OCI-LY7 (cell line): Measurements from ENCODE around the gene PPP3CA. TPM values are rescaled to one million over a fixed set of nuclear protein-coding genes. Genes with fewer than 3 reads are reported as not detected.

ENCODE experiments used
- BruUV-seq: library from RNA; stranded (reverse); fragments of 400-500 nt; replicated peaks from 2 replicates; lab custom pipeline; 2021; lab: Mats Ljungman, UMichigan
- CTCF ChIA-PET: fragments of 300-600 bp; sonication (Branson Sonifier 250); formaldehyde crosslinking; loops from one replicate; lab custom pipeline; 2022; ENCODE audit warnings: antibody characterized with exemption; ENCODE audit not compliant: unreplicated experiment; lab: Charles Lee
- POLR2A ChIA-PET: fragments of 300-600 bp; sonication (Branson Sonifier 250); formaldehyde crosslinking; loops from one replicate; lab custom pipeline; 2022; ENCODE audit warnings: antibody characterized with exemption; lab: Charles Lee
- DNase-seq: peaks from one replicate; pipeline ENCODE4 v3.0.0-alpha.2; 2015; ENCODE audit warnings: low spot score
- H2AFZ ChIP-seq: fragments of 200-600 bp; sonication (generic), shearing (Covaris generic); 2 replicates; pipeline ENCODE4 v1.6.1; 2014; ENCODE audit warnings: mild to moderate bottlenecking, antibody characterized with exemption, low read length, moderate library complexity
- H3K27ac ChIP-seq: fragments of 200-600 bp; sonication (generic); 2 replicates; pipeline ENCODE4 v1.5.1; 2014; ENCODE audit warnings: mixed run types, low read depth, mild to moderate bottlenecking, moderate library complexity, low read length, inconsistent platforms; ENCODE audit not compliant: poor library complexity, severe bottlenecking
- H3K36me3 ChIP-seq: fragments of 200-600 bp; sonication (generic); 2 replicates; pipeline ENCODE4 v1.6.1; 2014; ENCODE audit warnings: mild to moderate bottlenecking, antibody characterized with exemption, low read length, moderate library complexity, mixed read lengths; ENCODE audit not compliant: insufficient read depth
- H3K4me1 ChIP-seq: fragments of 200-600 bp; sonication (generic); 2 replicates; pipeline ENCODE4 v1.5.1; 2014; ENCODE audit warnings: mild to moderate bottlenecking, low read length; ENCODE audit not compliant: insufficient read depth, poor library complexity, severe bottlenecking
- H3K4me2 ChIP-seq: fragments of 200-600 bp; sonication (generic); 2 replicates; pipeline ENCODE4 v1.6.1; 2014; ENCODE audit warnings: mild to moderate bottlenecking, low read length
- H3K4me3 ChIP-seq: fragments of 200-600 bp; sonication (generic); 2 replicates; pipeline ENCODE4 v1.5.1; 2014; ENCODE audit warnings: mild to moderate bottlenecking, low read depth, low read length; ENCODE audit not compliant: poor library complexity, severe bottlenecking
- H3K79me2 ChIP-seq: fragments of 200-600 bp; sonication (generic); 2 replicates; pipeline ENCODE4 v1.6.1; 2016; ENCODE audit warnings: low read depth, mild to moderate bottlenecking, low read length, moderate library complexity, mixed read lengths; ENCODE audit not compliant: insufficient read depth
- H3K9me2 ChIP-seq: fragments of 200-600 bp; sonication (generic); 2 replicates; pipeline ENCODE4 v1.6.1; 2016; ENCODE audit warnings: mild to moderate bottlenecking, low read length, mixed read lengths; ENCODE audit not compliant: insufficient read depth
- H3K9me3 ChIP-seq: fragments of 200-600 bp; sonication (generic); 2 replicates; pipeline ENCODE4 v1.6.1; 2014; ENCODE audit warnings: mild to moderate bottlenecking, mixed run types, low read length, mixed read lengths
- H4K20me1 ChIP-seq: fragments of 200-600 bp; sonication (generic); 2 replicates; pipeline ENCODE4 v1.6.1; 2014; ENCODE audit warnings: mild to moderate bottlenecking, antibody characterized with exemption, low read length, moderate library complexity, mixed read lengths; ENCODE audit not compliant: insufficient read depth
- CTCF ChIP-seq: fragments of 200-600 bp; sonication (generic); conservative IDR thresholded peaks from 2 replicates; pipeline ENCODE4 v1.5.1; 2014; ENCODE audit warnings: mild to moderate bottlenecking, antibody characterized with exemption, low read length, moderate library complexity, mixed read lengths
- EZH2phosphoT487 ChIP-seq: fragments of 200-600 bp; sonication (generic); IDR thresholded peaks from 2 replicates; pipeline ENCODE4 v1.6.1; 2018; ENCODE audit warnings: low read depth, borderline replicate concordance, mild to moderate bottlenecking, mixed run types, antibody characterized with exemption, low read length, moderate library complexity, mixed read lengths
- intact Hi-C: fragments of 100-400 bp; cut with micrococcal nuclease; formaldehyde crosslinking; loops from one replicate; pipeline ENCODE4 v1.10.0; 2022; ENCODE audit not compliant: unreplicated experiment
- total RNA-seq, 2 experiments: library from RNA; depleted of rRNA in 1 of 2; stranded (reverse); fragments of >200 nt in 1 of 2; shearing (Covaris generic) in 1 of 2; gene quantifications; 2 replicates each; pipeline ENCODE4 v1.2.3, GENCODE V29; 2014 to 2022

Gene PPP3CA
- total RNA-seq, 2 experiments from 2014 or later = 9.2 to 13.6 TPM

GRCh38 chr4:101022151-101023024, 324.9 kb downstream of the PPP3CA start:
- H2AFZ ChIP-seq = no peak overlapping the region
- no peaks in the 10 kb centered on the region for H3K36me3 ChIP-seq
- H3K79me2 ChIP-seq = no peaks in the 10 kb centered on the region
- H3K4me2 ChIP-seq = no peak overlapping the region
- no peak for DNase-seq
- TF ChIP-seq EZH2phosphoT487 (no peak), CTCF (no peak)
- no peak overlapping the region for H3K27ac ChIP-seq
- H3K4me1 ChIP-seq = peaks cover 3% of the 10 kb centered on the region
- no peaks in the 10 kb centered on the region for H4K20me1 ChIP-seq
- POLR2A ChIA-PET = interaction anchor here (1.1 kb wide), 1 partner anchor 14 kb away, joined by 3 read pairs; no protein-coding TSS in a partner anchor
- intact Hi-C loops = no loop called here
- H3K9me3 ChIP-seq = no peaks in the 10 kb centered on the region
- H3K4me3 ChIP-seq = no peak overlapping the region
- H3K9me2 ChIP-seq = no peaks in the 10 kb centered on the region
- BruUV-seq = no TSS peak
- CTCF ChIA-PET = no interaction called here

DNA sequence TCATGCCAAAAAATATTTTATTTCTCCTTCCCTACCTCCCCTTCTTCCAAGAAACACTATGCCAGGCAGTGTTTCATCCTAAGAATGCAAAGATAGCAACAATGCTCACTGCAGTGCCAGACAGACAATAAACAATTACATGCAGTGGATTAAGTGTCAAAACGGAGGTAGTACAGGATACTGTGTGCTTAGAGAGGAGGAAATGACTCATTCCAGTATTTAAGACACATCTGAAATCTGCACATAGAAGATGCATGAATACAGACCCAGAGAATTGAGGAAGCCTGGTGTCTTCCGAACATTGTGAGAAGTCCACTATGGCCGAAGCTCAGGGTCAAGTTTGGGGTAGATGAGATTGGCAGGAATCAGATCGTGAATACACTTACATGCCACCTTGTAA, 326.4 kb downstream of the PPP3CA start:
- no peak for DNase-seq
- no peak overlapping the region for H3K4me3 ChIP-seq
- no peaks in the 10 kb centered on the region for H3K36me3 ChIP-seq
- intact Hi-C loops = no loop called here
- no TSS peak for BruUV-seq
- no peaks in the 10 kb centered on the region for H3K9me3 ChIP-seq
- peaks cover 3% of the 10 kb centered on the region for H3K4me1 ChIP-seq
- H2AFZ ChIP-seq = no peak overlapping the region
- H3K79me2 ChIP-seq = no peaks in the 10 kb centered on the region
- CTCF ChIA-PET = no interaction called here
- H3K9me2 ChIP-seq = no peaks in the 10 kb centered on the region
- H4K20me1 ChIP-seq = no peaks in the 10 kb centered on the region
- TF ChIP-seq CTCF = no peak
- TF ChIP-seq EZH2phosphoT487 = no peak
- H3K4me2 ChIP-seq = no peak overlapping the region
- POLR2A ChIA-PET = interaction anchor here (1.1 kb wide), 1 partner anchor 13 kb away, joined by 3 read pairs; no protein-coding TSS in a partner anchor
- no peak overlapping the region for H3K27ac ChIP-seq

- H3K27ac ChIP-seq = no peak overlapping the region
- no peak overlapping the region for H2AFZ ChIP-seq
- intact Hi-C loops = no loop called here
- no peaks in the 10 kb centered on the region for H4K20me1 ChIP-seq
- TF ChIP-seq CTCF (no peak), EZH2phosphoT487 (no peak)
- CTCF ChIA-PET = interaction anchor here (1.0 kb wide), 1 partner anchor 34 kb away, joined by 3 read pairs; no protein-coding TSS in a partner anchor
- DNase-seq = no peak
- POLR2A ChIA-PET = interaction anchor here (0.5 to 1.5 kb wide), 6 partner anchors 9 to 567 kb away, joined by 3 to 5 read pairs (median 4); no protein-coding TSS in a partner anchor
- H3K4me1 ChIP-seq = peaks cover 3% of the 10 kb centered on the region
- H3K79me2 ChIP-seq = no peaks in the 10 kb centered on the region
- H3K36me3 ChIP-seq = no peaks in the 10 kb centered on the region
- no peaks in the 10 kb centered on the region for H3K9me2 ChIP-seq
- no peaks in the 10 kb centered on the region for H3K9me3 ChIP-seq
- H3K4me2 ChIP-seq = no peak overlapping the region
- H3K4me3 ChIP-seq = no peak overlapping the region
- no TSS peak for BruUV-seq
Measured at GRCh38 chr4:101019941-101020401, 327.4 kb downstream of the PPP3CA start.
